ENCODE measurements around the gene ATXN7L3B.

DNA sequence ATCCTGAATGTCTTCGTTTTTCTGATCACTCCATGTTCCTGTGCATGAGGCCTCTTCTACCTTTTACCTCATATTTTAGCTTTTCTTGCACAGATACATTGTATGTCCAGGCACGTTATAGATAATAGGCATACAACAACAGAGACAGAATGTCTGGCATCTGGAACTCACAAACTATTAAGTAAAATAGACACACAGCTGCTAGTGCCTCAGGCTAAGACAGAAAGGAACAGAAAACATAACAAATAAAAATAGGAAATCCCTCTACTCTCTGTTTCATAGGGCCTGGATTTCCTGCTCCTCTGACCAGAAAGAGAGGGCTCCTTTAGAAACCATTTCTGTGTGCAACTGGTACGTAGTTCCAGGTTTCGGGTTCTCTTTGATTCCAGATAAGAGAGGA, 48.6 kb downstream of the ATXN7L3B start:
- TF ChIP-seq, protein P1, sequence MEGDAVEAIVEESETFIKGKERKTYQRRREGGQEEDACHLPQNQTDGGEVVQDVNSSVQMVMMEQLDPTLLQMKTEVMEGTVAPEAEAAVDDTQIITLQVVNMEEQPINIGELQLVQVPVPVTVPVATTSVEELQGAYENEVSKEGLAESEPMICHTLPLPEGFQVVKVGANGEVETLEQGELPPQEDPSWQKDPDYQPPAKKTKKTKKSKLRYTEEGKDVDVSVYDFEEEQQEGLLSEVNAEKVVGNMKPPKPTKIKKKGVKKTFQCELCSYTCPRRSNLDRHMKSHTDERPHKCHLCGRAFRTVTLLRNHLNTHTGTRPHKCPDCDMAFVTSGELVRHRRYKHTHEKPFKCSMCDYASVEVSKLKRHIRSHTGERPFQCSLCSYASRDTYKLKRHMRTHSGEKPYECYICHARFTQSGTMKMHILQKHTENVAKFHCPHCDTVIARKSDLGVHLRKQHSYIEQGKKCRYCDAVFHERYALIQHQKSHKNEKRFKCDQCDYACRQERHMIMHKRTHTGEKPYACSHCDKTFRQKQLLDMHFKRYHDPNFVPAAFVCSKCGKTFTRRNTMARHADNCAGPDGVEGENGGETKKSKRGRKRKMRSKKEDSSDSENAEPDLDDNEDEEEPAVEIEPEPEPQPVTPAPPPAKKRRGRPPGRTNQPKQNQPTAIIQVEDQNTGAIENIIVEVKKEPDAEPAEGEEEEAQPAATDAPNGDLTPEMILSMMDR (IDR thresholded peaks at IDR 0.05): no peak
- TF ChIP-seq EZH2phosphoT487 (IDR thresholded peaks at IDR 0.05) (no peak), EZH2 (IDR thresholded peaks at IDR 0.05) (no peak)

Data from neural progenitor cell (in vitro differentiated cells).